ENCODE data around the gene MAD1L1.

MAD1L1 gene

GRCh38 chr7:1906988-1907745, 325.6 kb downstream of the MAD1L1 start:
- TF ChIP-seq, protein P1, sequence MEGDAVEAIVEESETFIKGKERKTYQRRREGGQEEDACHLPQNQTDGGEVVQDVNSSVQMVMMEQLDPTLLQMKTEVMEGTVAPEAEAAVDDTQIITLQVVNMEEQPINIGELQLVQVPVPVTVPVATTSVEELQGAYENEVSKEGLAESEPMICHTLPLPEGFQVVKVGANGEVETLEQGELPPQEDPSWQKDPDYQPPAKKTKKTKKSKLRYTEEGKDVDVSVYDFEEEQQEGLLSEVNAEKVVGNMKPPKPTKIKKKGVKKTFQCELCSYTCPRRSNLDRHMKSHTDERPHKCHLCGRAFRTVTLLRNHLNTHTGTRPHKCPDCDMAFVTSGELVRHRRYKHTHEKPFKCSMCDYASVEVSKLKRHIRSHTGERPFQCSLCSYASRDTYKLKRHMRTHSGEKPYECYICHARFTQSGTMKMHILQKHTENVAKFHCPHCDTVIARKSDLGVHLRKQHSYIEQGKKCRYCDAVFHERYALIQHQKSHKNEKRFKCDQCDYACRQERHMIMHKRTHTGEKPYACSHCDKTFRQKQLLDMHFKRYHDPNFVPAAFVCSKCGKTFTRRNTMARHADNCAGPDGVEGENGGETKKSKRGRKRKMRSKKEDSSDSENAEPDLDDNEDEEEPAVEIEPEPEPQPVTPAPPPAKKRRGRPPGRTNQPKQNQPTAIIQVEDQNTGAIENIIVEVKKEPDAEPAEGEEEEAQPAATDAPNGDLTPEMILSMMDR (IDR thresholded peaks at IDR 0.05; ENCODE audit: low read depth, low read length, missing control alignments) = no peak
- no peak for DNase-seq (ENCODE audit: extremely low read depth, low read depth)
- no peak overlapping the region for H3K4me3 ChIP-seq (replicated peaks; ENCODE audit: low read depth, low read length)

- no peak overlapping the region for H3K4me3 ChIP-seq (replicated peaks; ENCODE audit: low read depth, low read length)
- TF ChIP-seq, protein P1 (IDR thresholded peaks at IDR 0.05; ENCODE audit: low read depth, low read length, missing control alignments) = no peak
- DNase-seq (ENCODE audit: extremely low read depth, low read depth) = no peak
Observed at GRCh38 chr7:1906087-1906830, 326.5 kb downstream of the MAD1L1 start.

- DNase-seq (ENCODE audit: extremely low read depth, low read depth) = no peak
- TF ChIP-seq, protein P1 (IDR thresholded peaks at IDR 0.05; ENCODE audit: low read depth, low read length, missing control alignments) = no peak
- no peak overlapping the region for H3K4me3 ChIP-seq (replicated peaks; ENCODE audit: low read depth, low read length)
Observed at GRCh38 chr7:1902231-1902855, 330.4 kb downstream of the MAD1L1 start.

- no peak for DNase-seq (ENCODE audit: extremely low read depth, low read depth)
- TF ChIP-seq, protein P1 (IDR thresholded peaks at IDR 0.05; ENCODE audit: low read depth, low read length, missing control alignments) = no peak
- no peak overlapping the region for H3K4me3 ChIP-seq (replicated peaks; ENCODE audit: low read depth, low read length)
Observed at GRCh38 chr7:1901431-1902210, 331.1 kb downstream of the MAD1L1 start.

GRCh38 chr7:1900847-1901246, 331.9 kb downstream of the MAD1L1 start:
- DNase-seq (ENCODE audit: extremely low read depth, low read depth) = no peak
- TF ChIP-seq, protein P1 (IDR thresholded peaks at IDR 0.05; ENCODE audit: low read depth, low read length, missing control alignments) = no peak
- no peak overlapping the region for H3K4me3 ChIP-seq (replicated peaks; ENCODE audit: low read depth, low read length)

Data from HFF-Myc (cell line).